MM.1S (cell line): ENCODE results near the gene NRN1L.
"Not testable (repeated sequence)": the region's sequence is repeated elsewhere in the genome, so short reads cannot be mapped to it uniquely, and the experiment has no call there.

Experiments used
- DNase-seq: peaks from one replicate; pipeline ENCODE4 v3.0.0-alpha.2; 2015
- H2AFZ ChIP-seq: fragments of 300-600 bp; sonication (generic); 2 replicates; pipeline ENCODE4 v1.6.0; 2016; ENCODE audit warnings: antibody characterized with exemption, low read length
- H3F3A ChIP-seq: fragments of 300-600 bp; sonication (generic); 2 replicates; pipeline ENCODE4 v1.6.1; 2016; ENCODE audit warnings: mild to moderate bottlenecking, antibody characterized with exemption, low read length, moderate library complexity, mixed read lengths; ENCODE audit not compliant: insufficient read depth
- H3K27ac ChIP-seq: fragments of 300-600 bp; sonication (generic); 2 replicates; pipeline ENCODE4 v1.5.1; 2016; ENCODE audit warnings: mild to moderate bottlenecking, low read length
- H3K27me3 ChIP-seq: fragments of 300-600 bp; sonication (generic); replicated peaks from 2 replicates; pipeline ENCODE4 v1.6.0; 2016; ENCODE audit warnings: low read length; ENCODE audit not compliant: insufficient read depth
- H3K36me3 ChIP-seq: fragments of 300-600 bp; sonication (generic); replicated peaks from 2 replicates; pipeline ENCODE4 v1.6.1; 2016; ENCODE audit warnings: mild to moderate bottlenecking, low read length, mixed read lengths; ENCODE audit not compliant: insufficient read depth
- H3K4me1 ChIP-seq: fragments of 300-600 bp; sonication (generic); 2 replicates; pipeline ENCODE4 v1.6.1; 2016; ENCODE audit warnings: low read length, mixed read lengths
- H3K4me2 ChIP-seq: fragments of 300-600 bp; sonication (generic); 2 replicates; pipeline ENCODE4 v1.6.0; 2016; ENCODE audit warnings: low read depth, low read length
- H3K4me3 ChIP-seq: fragments of 300-600 bp; sonication (generic); 2 replicates; pipeline ENCODE4 v1.5.1; 2016; ENCODE audit warnings: low read length, mixed read lengths
- H3K79me2 ChIP-seq: fragments of 300-600 bp; sonication (generic); 2 replicates; pipeline ENCODE4 v1.6.1; 2016; ENCODE audit warnings: mixed run types, low read length, mixed read lengths
- H3K9ac ChIP-seq: fragments of 300-600 bp; sonication (generic); 2 replicates; pipeline ENCODE4 v1.6.1; 2016; ENCODE audit warnings: low read length, mixed read lengths
- H3K9me2 ChIP-seq: fragments of 300-600 bp; sonication (generic); replicated peaks from 2 replicates; pipeline ENCODE4 v1.6.1; 2016; ENCODE audit warnings: mild to moderate bottlenecking, low read length, mixed read lengths; ENCODE audit not compliant: insufficient read depth
- H3K9me3 ChIP-seq: fragments of 300-600 bp; sonication (generic); replicated peaks from 2 replicates; pipeline ENCODE4 v1.6.1; 2016; ENCODE audit warnings: mild to moderate bottlenecking, low read length, mixed read lengths; ENCODE audit not compliant: insufficient read depth
- H4K20me1 ChIP-seq: fragments of 300-600 bp; sonication (generic); 2 replicates; pipeline ENCODE4 v1.6.1; 2016; ENCODE audit warnings: mild to moderate bottlenecking, low read length, moderate library complexity, mixed read lengths; ENCODE audit not compliant: insufficient read depth
- EZH2 ChIP-seq: fragments of 300-600 bp; sonication (generic); optimal IDR thresholded peaks from 2 replicates; pipeline ENCODE3; 2017; ENCODE audit warnings: low read depth, mild to moderate bottlenecking, antibody characterized with exemption, low read length, mixed read lengths
- EZH2phosphoT487 ChIP-seq: fragments of 300-600 bp; sonication (generic); IDR thresholded peaks from 2 replicates; pipeline ENCODE4 v1.6.1; 2018; ENCODE audit warnings: antibody characterized with exemption, low read length
- TF ChIP-seq, protein P1 (sequence below): fragments of 300-600 bp; sonication (generic); IDR thresholded peaks from 2 replicates; pipeline ENCODE4 v1.5.1; 2016; ENCODE audit warnings: antibody characterized with exemption, low read length, mixed read lengths

NRN1L gene

DNA sequence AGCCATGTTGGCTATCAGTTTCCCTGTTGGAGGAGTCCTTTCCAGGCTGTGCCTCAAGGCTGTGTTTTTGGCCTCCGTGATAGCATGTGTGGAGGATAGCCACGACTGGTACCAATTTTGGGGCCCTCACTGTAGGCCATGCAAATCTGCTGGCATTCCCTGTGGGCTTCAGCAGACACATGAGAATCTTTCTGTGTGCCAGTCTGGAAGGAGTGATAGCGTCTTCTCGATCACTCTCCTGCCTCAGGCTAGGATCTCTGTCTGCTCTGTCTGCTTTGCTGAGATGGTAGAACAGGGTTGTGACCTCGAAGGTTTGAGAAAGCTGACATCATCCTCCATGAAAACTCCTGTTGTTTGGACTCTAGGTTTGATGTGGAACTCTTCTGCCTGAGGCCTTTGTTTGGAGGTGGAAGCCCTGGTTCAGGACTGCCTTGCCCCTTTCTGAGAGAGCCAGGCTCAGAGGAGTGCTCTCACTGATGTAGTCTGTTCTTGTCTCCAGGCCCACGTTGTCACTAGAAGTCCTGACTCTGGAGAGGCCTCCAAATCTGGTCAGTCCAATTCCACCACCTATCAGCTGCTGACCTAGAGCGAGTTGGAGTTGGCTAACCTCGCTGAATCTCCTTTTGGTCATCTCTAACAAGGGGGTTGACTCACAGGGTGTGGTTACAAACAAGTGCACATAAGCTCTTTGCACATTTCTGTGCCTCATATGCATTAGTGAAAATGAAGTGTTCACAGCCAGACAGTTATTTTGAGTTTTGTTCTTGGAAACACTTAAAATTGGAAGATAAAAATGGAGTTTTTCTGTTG, 23.9 kb upstream of the NRN1L start:
- no peaks in the 10 kb centered on the region; the same call in none of the 2 replicates for H3K36me3 ChIP-seq
- peaks cover 87% of the 10 kb centered on the region for H3K79me2 ChIP-seq
- DNase-seq = no peak
- no peak overlapping the region for H3K4me2 ChIP-seq
- H3K4me3 ChIP-seq = no peak overlapping the region
- H3K9ac ChIP-seq = no peak overlapping the region
- H3K27ac ChIP-seq = no peak overlapping the region
- H3K9me3 ChIP-seq = no peaks in the 10 kb centered on the region
- H3K27me3 ChIP-seq = no peaks in the 10 kb centered on the region
- no peaks in the 10 kb centered on the region for H3K4me1 ChIP-seq
- H4K20me1 ChIP-seq = peaks cover 5% of the 10 kb centered on the region; the same call in 1 of the 2 replicates
- no peak for TF ChIP-seq EZH2phosphoT487
- no peaks in the 10 kb centered on the region for H3F3A ChIP-seq
- H2AFZ ChIP-seq = no peak overlapping the region
- H3K9me2 ChIP-seq = no peaks in the 10 kb centered on the region

DNA sequence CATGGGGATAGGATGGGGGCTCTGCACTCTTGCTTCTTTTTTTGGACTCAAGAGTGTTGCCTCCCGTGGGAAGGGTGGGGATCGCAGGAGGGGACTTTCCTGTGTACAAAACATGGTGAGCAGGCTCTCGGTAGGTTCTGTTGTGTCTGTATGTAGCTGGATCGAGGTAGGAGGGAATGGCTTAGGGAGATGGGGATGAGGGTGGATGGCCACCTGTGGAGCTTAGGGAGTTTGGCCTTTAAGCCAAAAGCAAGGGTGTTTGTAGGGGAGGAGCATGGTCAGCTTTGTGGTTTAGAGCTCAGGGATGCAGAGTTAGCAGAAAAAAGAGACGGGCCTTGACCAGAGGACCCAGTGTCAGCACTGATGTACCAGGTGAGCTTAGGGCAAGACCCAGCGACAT, 22.8 kb upstream of the NRN1L start:
- Histone ChIP-seq H4K20me1 (peaks cover 5% of the 10 kb centered on the region; the same call in 1 of the 2 replicates), H3K79me2 (peaks cover 77% of the 10 kb centered on the region), H3K4me3 (no peak overlapping the region), H3K27ac (no peak overlapping the region), H3K9ac (no peak overlapping the region), H3K4me1 (no peaks in the 10 kb centered on the region), H3K9me2 (no peaks in the 10 kb centered on the region), H3F3A (no peaks in the 10 kb centered on the region), H3K4me2 (no peak overlapping the region), H2AFZ (no peak overlapping the region), H3K36me3 (no peaks in the 10 kb centered on the region; the same call in none of the 2 replicates), H3K9me3 (no peaks in the 10 kb centered on the region), H3K27me3 (no peaks in the 10 kb centered on the region)
- no peak for DNase-seq
- TF ChIP-seq EZH2phosphoT487 (no peak), EZH2 (no peak)
- TF ChIP-seq, protein P1, sequence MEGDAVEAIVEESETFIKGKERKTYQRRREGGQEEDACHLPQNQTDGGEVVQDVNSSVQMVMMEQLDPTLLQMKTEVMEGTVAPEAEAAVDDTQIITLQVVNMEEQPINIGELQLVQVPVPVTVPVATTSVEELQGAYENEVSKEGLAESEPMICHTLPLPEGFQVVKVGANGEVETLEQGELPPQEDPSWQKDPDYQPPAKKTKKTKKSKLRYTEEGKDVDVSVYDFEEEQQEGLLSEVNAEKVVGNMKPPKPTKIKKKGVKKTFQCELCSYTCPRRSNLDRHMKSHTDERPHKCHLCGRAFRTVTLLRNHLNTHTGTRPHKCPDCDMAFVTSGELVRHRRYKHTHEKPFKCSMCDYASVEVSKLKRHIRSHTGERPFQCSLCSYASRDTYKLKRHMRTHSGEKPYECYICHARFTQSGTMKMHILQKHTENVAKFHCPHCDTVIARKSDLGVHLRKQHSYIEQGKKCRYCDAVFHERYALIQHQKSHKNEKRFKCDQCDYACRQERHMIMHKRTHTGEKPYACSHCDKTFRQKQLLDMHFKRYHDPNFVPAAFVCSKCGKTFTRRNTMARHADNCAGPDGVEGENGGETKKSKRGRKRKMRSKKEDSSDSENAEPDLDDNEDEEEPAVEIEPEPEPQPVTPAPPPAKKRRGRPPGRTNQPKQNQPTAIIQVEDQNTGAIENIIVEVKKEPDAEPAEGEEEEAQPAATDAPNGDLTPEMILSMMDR = no peak

DNA sequence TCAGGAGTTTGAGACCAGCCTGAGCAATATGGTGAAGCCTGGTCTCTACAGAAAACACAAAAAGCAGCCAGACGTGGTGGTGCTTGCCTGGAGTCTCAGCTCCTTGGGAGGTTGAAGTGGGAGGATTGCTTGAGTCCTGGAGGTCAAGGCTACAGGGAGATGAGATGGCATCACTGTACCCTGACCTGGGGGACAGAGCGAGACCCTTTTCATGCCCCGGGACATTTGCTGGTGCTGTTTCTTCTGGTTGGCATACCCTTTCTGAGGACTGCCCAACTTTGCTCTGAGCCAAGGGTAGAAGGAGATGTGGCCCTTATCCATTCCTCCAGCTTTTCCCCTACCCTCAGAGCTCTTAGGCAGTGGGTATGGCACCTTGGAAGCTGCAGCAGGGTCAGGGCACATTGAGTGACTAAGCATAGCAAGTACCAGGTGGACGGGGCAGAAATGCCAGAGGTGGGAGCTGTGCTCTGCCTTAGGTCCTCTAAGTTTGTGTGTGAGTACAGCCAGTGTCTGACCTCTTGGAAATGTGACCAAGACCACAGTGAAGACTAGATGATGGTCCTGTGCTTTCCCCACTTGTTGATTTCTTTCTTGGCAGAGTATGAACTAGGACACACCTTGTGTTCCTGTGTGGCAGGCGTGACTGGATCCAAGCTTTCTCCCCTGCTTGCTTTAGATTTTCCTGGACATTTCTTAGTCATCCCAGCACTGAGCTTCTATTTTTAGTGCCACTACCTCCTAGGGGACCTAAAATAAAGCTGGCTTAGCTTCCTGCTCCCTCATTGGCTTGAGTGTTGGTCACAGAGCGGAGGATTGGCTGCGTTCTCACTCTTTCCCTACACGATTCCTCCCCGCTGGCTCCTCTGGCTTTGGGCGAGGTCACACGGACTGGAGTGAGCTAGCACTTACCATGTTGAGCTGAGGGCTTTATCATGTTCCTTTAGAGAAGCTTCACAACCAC, 21.8 kb upstream of the NRN1L start:
- Histone ChIP-seq H3K4me2 (no peak overlapping the region), H3K4me3 (no peak overlapping the region), H3K36me3 (no peaks in the 10 kb centered on the region; the same call in none of the 2 replicates)

DNA sequence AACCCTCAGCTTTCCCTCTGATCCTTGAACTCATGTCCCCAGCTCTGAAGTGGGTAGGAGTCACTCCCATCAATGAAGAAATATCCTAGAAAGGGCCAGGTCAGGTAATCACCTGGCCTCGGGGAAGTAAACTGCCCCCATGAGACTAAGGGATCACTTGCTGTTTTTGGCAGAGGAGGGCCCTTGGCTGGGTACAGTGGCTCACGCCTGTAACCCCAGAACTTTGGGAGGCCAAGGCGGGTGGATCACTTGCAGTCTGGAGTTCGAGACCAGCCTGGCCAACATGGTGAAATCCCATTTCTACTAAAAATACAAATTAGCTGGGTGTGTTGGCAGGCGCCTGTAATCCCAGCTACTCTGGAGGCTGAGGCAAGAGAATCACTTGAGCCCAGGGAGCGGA, 20.6 kb upstream of the NRN1L start:
- H3K4me1 ChIP-seq, H3K36me3 ChIP-seq, DNase-seq, H3K4me2 ChIP-seq, H2AFZ ChIP-seq, H3K27ac ChIP-seq, H3K9ac ChIP-seq, H3K9me2 ChIP-seq, H3K4me3 ChIP-seq, H4K20me1 ChIP-seq, H3K27me3 ChIP-seq, H3K9me3 ChIP-seq, H3F3A ChIP-seq: not testable (repeated sequence)
- H3K79me2 ChIP-seq = peaks cover 58% of the 10 kb centered on the region

More for the DNA sequence above, 21.8 kb upstream of the NRN1L start:
- no peaks in the 10 kb centered on the region for H3K9me2 ChIP-seq
- no peaks in the 10 kb centered on the region for H3K9me3 ChIP-seq
- no peak overlapping the region for H3K27ac ChIP-seq
- no peak for TF ChIP-seq EZH2phosphoT487
- no peak for TF ChIP-seq EZH2
- TF ChIP-seq, protein P1 = no peak
- H3K79me2 ChIP-seq = peaks cover 69% of the 10 kb centered on the region
- no peak for DNase-seq
- no peak overlapping the region for H2AFZ ChIP-seq
- no peaks in the 10 kb centered on the region; the same call in 1 of the 2 replicates for H4K20me1 ChIP-seq
- no peaks in the 10 kb centered on the region for H3K4me1 ChIP-seq
- H3K9ac ChIP-seq = no peak overlapping the region
- H3F3A ChIP-seq = no peaks in the 10 kb centered on the region
- H3K27me3 ChIP-seq = no peaks in the 10 kb centered on the region
